PFSK-1 (cell line): ENCODE data around the gene KCNG2.

ENCODE experiments used
- FOXP2 ChIP-seq: optimal IDR thresholded peaks from 2 replicates; pipeline ENCODE3; 2011; ENCODE audit warnings: borderline replicate concordance, control low read depth, inconsistent platforms; ENCODE audit not compliant: insufficient read depth; ENCODE audit errors: extremely low read length, extremely low read depth
- POLR2AphosphoS5 ChIP-seq: IDR thresholded peaks from 2 replicates; pipeline ENCODE4 v1.6.1; 2012; ENCODE audit warnings: low read depth, mild to moderate bottlenecking, control low read depth, low read length, moderate library complexity
- SIN3A ChIP-seq: IDR thresholded peaks from 2 replicates; pipeline ENCODE4 v1.6.1; 2012; ENCODE audit warnings: mild to moderate bottlenecking, low read length, moderate library complexity, borderline replicate concordance; ENCODE audit not compliant: insufficient read depth
- TAF1 ChIP-seq: IDR thresholded peaks from 2 replicates; pipeline ENCODE4 v1.6.1; 2012; ENCODE audit warnings: low read length, control low read depth, borderline replicate concordance; ENCODE audit not compliant: insufficient read depth
- TF ChIP-seq, protein P1 (sequence below), 2 experiments: IDR thresholded peaks; 2 replicates each; pipeline versions ENCODE4 v1.6.1 to v1.8.0; 2011 to 2012; ENCODE audit warnings: low read depth in 2 of 2, low read length in 2 of 2, control low read depth in 1 of 2, inconsistent platforms in 1 of 2, mild to moderate bottlenecking in 1 of 2, moderate library complexity in 1 of 2; ENCODE audit not compliant: insufficient read depth in 1 of 2

KCNG2 gene

DNA sequence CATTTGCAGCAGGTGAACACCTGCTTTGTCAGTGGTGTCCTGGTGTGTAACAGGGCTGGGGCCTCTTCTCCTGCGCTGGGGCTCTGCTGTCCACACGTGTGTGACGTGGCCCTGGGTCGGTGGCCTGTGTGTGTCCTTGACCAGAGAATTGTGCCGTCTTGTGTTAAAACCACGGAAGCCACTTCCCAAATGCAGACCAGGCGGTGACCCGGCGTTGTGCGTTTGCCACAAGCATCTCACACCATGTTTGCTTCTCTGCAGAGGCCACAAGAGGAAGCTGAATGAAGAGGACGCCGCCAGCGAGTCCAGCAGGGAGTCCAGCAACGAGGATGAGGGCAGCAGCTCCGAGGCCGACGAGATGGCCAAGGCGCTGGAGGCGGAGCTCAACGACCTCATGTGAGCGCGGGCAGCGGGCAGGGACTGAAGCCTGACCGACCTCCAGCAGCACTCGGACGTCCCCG lies 44.3 kb upstream of the KCNG2 start:
- TF ChIP-seq FOXP2: no peak
- no peak for TF ChIP-seq POLR2AphosphoS5
- no peak for TF ChIP-seq SIN3A
- TF ChIP-seq TAF1: no peak
- TF ChIP-seq, protein P1, sequence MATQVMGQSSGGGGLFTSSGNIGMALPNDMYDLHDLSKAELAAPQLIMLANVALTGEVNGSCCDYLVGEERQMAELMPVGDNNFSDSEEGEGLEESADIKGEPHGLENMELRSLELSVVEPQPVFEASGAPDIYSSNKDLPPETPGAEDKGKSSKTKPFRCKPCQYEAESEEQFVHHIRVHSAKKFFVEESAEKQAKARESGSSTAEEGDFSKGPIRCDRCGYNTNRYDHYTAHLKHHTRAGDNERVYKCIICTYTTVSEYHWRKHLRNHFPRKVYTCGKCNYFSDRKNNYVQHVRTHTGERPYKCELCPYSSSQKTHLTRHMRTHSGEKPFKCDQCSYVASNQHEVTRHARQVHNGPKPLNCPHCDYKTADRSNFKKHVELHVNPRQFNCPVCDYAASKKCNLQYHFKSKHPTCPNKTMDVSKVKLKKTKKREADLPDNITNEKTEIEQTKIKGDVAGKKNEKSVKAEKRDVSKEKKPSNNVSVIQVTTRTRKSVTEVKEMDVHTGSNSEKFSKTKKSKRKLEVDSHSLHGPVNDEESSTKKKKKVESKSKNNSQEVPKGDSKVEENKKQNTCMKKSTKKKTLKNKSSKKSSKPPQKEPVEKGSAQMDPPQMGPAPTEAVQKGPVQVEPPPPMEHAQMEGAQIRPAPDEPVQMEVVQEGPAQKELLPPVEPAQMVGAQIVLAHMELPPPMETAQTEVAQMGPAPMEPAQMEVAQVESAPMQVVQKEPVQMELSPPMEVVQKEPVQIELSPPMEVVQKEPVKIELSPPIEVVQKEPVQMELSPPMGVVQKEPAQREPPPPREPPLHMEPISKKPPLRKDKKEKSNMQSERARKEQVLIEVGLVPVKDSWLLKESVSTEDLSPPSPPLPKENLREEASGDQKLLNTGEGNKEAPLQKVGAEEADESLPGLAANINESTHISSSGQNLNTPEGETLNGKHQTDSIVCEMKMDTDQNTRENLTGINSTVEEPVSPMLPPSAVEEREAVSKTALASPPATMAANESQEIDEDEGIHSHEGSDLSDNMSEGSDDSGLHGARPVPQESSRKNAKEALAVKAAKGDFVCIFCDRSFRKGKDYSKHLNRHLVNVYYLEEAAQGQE (IDR thresholded peaks at IDR 0.05; ENCODE audit: insufficient read depth in 1 of 2, low read depth in 2 of 2, low read length in 2 of 2): no peak

DNA sequence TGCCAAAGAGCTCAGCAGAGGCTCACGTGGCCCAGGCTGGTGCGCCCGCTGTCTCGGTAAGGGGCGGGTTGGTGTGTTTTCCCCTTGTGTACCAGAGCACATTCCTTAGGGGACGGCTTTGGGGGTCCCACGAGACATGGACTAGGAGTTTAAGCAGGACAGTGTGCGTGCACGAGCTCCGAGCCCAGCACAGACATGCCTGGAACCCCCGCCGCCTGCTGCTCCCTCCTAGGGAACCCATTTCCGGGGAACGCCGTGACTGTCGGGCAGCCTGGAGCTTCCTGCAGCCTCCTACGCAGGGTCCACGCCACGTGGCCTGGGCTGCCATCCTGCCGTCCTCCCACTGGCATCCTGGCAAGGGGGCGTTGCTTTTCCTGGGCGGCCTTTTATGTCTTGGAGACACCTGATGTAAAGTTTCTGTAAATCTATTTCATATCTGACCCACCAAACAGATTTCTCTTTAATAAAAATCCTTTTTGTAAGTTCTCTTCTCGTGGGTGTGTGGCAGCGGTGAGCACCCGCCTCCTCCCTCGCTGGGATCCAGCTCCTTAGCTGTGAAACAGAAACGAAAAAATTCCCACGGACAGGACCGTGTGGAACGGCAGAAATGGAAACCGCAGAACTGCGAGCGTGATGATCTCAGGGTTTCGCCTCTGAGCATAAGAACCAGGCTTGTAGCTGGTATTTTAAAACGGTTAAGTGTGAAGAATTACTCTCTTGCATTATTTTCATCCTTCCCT lies 43.5 kb upstream of the KCNG2 start:
- TF ChIP-seq FOXP2: no peak
- TF ChIP-seq, protein P1 (IDR thresholded peaks at IDR 0.05; ENCODE audit: insufficient read depth in 1 of 2, low read depth in 2 of 2, low read length in 2 of 2): no peak
- no peak for TF ChIP-seq SIN3A
- TF ChIP-seq POLR2AphosphoS5: no peak
- no peak for TF ChIP-seq TAF1

DNA sequence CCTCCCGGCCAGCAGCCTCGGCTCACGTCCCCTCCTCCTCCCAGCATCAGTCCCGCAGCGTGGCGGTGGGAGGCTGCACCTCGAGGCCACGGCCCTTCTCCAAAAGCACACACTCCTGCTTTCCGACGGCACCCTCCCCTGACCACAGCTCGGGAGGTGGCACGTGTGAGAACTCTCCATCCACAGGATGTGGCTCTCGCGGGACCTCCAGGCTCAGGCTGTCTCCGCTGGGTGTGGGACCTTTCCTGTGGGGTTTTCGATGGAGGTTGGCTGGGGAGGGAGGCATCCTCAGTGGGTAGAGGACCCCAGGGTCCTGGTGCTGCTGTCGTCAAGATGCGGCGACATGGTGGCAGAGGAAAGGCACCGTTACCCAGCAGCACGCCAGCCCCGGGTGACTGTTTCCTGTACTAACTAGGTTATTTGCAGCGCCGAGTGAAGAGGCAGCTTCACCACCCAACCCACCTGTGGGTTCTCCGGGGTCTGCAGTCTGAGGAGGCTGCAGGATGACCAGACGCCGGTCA lies 42.8 kb upstream of the KCNG2 start:
- TF ChIP-seq, protein P1 (IDR thresholded peaks at IDR 0.05; ENCODE audit: insufficient read depth in 1 of 2, low read depth in 2 of 2, low read length in 2 of 2): no peak
- TF ChIP-seq POLR2AphosphoS5 (no peak), TAF1 (no peak), FOXP2 (no peak)

DNA sequence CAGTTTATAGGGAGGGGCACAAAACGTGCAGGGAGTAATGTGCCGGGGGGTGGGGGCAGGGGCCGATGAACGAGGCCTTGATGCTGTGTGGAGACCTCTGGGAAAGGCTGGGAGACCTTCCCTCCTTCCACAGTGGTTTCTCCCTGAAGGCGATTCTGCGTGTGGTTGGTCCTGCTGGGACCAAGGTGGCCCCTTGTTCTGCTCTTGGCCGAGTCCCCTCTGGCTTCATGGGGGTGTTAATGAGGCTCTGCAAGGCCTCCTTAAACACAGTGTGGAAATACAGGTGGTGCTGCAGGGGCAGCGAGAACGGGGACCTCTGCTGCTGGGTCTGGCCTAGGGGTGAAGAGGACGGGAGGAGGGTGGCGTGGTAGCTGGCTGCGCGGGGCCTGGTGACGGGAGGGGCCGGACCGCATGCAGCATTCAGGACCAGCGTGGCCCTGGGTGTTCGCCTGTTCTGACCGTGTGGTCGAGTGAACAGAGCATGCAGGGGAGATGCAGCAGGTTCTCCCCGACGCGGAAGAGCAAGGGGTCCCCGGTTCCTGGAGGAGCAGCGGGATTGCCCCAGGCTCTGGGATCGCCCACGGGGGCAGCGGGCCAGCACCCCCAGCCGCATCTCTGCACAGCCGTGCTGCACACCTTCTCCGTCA lies 42.1 kb upstream of the KCNG2 start:
- TF ChIP-seq SIN3A (no peak), TAF1 (no peak), POLR2AphosphoS5 (no peak), FOXP2 (no peak)
- TF ChIP-seq, protein P1 (IDR thresholded peaks at IDR 0.05; ENCODE audit: insufficient read depth in 1 of 2, low read depth in 2 of 2, low read length in 2 of 2): no peak
